PC-3 (cell line): ENCODE results near the gene DYNLT4. TPM values are rescaled to one million over a fixed set of nuclear protein-coding genes. Genes with fewer than 3 reads are reported as not detected.

ENCODE experiments used
- ATAC-seq: fragments of 200-7000 bp; cut with Tn5 transposase; 2 replicates; pipeline ENCODE4 v1.9.1; 2020; ENCODE audit warnings: mild to moderate bottlenecking, moderate library complexity
- BruUV-seq: library from RNA; stranded (reverse); fragments of 400-500 nt; replicated peaks from 2 replicates; lab custom pipeline; 2021; lab: Mats Ljungman, UMichigan
- CTCF ChIA-PET: fragments of 300-600 bp; sonication (Branson Sonifier 250); formaldehyde crosslinking; loops from one replicate; lab custom pipeline; 2022; ENCODE audit warnings: antibody characterized with exemption; lab: Charles Lee
- POLR2A ChIA-PET: fragments of 300-600 bp; sonication (Branson Sonifier 250); formaldehyde crosslinking; loops from one replicate; lab custom pipeline; 2022; ENCODE audit warnings: antibody characterized with exemption; ENCODE audit not compliant: unreplicated experiment; lab: Charles Lee
- DNase-seq: peaks from one replicate; pipeline ENCODE4 v3.0.0-alpha.2; 2015
- H2AFZ ChIP-seq: fragments of 300-600 bp; sonication (generic); 2 replicates; pipeline ENCODE4 v1.6.0; 2016; ENCODE audit warnings: antibody characterized with exemption, low read length
- H3F3A ChIP-seq: fragments of 300-600 bp; sonication (generic); one replicate; pipeline ENCODE4 v1.6.0; 2017; ENCODE audit warnings: antibody characterized with exemption, low read length, control low read depth, mild to moderate bottlenecking; ENCODE audit not compliant: unreplicated experiment
- H3K27ac ChIP-seq: fragments of 300-600 bp; sonication (generic); 2 replicates; pipeline ENCODE4 v1.5.1; 2016; ENCODE audit warnings: mild to moderate bottlenecking, low read length
- H3K27me3 ChIP-seq: fragments of 300-600 bp; sonication (generic); 2 replicates; pipeline ENCODE4 v1.6.1; 2016; ENCODE audit warnings: low read length, mixed read lengths
- H3K36me3 ChIP-seq: fragments of 300-600 bp; sonication (generic); 2 replicates; pipeline ENCODE4 v1.6.1; 2016; ENCODE audit warnings: low read depth, mixed run types, low read length, mixed read lengths
- H3K4me1 ChIP-seq: fragments of 300-600 bp; sonication (generic); 2 replicates; pipeline ENCODE4 v1.5.1; 2016; ENCODE audit warnings: low read length; ENCODE audit not compliant: insufficient read depth
- H3K4me2 ChIP-seq: fragments of 300-600 bp; sonication (generic); 2 replicates; pipeline ENCODE4 v1.6.0; 2016; ENCODE audit warnings: low read length
- H3K4me3 ChIP-seq: fragments of 300-600 bp; sonication (generic); 2 replicates; pipeline ENCODE4 v1.5.1; 2016; ENCODE audit warnings: mild to moderate bottlenecking, low read length, mixed read lengths
- H3K79me2 ChIP-seq: fragments of 300-600 bp; sonication (generic); 2 replicates; pipeline ENCODE4 v1.6.1; 2017; ENCODE audit warnings: low read length, mixed read lengths
- H3K9ac ChIP-seq: fragments of 300-600 bp; sonication (generic); 2 replicates; pipeline ENCODE4 v1.6.0; 2016; ENCODE audit warnings: mild to moderate bottlenecking, low read length
- H3K9me2 ChIP-seq: fragments of 300-600 bp; sonication (generic); replicated peaks from 2 replicates; pipeline ENCODE4 v1.6.1; 2016; ENCODE audit warnings: mixed run types, low read length, mixed read lengths
- H3K9me3 ChIP-seq: fragments of 300-600 bp; sonication (generic); 2 replicates; pipeline ENCODE4 v1.6.1; 2016; ENCODE audit warnings: low read length, mixed read lengths
- H4K20me1 ChIP-seq: fragments of 300-600 bp; sonication (generic); 2 replicates; pipeline ENCODE4 v1.6.1; 2016; ENCODE audit warnings: low read length, mixed read lengths
- CTCF ChIP-seq: fragments of 300-600 bp; sonication (generic); conservative IDR thresholded peaks from 2 replicates; pipeline ENCODE4 v1.5.1; 2017; ENCODE audit warnings: antibody characterized with exemption, low read depth, mild to moderate bottlenecking, low read length
- EZH2 ChIP-seq: fragments of 300-600 bp; sonication (generic); IDR thresholded peaks from one replicate; pipeline ENCODE4 v1.6.1; 2017; ENCODE audit warnings: antibody characterized with exemption, mild to moderate bottlenecking, low read length; ENCODE audit not compliant: unreplicated experiment
- EZH2phosphoT487 ChIP-seq: fragments of 300-600 bp; sonication (generic); IDR thresholded peaks from 2 replicates; pipeline ENCODE4 v1.6.1; 2018; ENCODE audit warnings: mild to moderate bottlenecking, antibody characterized with exemption, low read length, borderline replicate concordance
- intact Hi-C: fragments of 100-400 bp; cut with micrococcal nuclease; formaldehyde crosslinking; loops from 2 replicates; pipeline ENCODE4 v1.9.0; 2023
- total RNA-seq: library from RNA; depleted of rRNA; stranded (reverse); fragments of >200 nt; gene quantifications from 2 replicates; pipeline ENCODE4 v1.2.3, GENCODE V29; 2014

DYNLT4 gene
- total RNA-seq, 1 experiment from 2014 or later, result 3.4 TPM

GRCh38 chr1:44806025-44806703, 987 bp downstream of the DYNLT4 start:
- peaks cover 13% of the 10 kb centered on the region for H3K79me2 ChIP-seq

GRCh38 chr1:44805311-44806024, 1.7 kb downstream of the DYNLT4 start:
- ATAC-seq (no peak), DNase-seq (no peak)
- TF ChIP-seq EZH2phosphoT487, result no peak
- no peak for TF ChIP-seq EZH2
- TF ChIP-seq CTCF, result peak; percentile 22; the same call in 1 of the 2 replicates
- Histone ChIP-seq H3K27ac (no peak overlapping the region), H3K79me2 (peaks cover 20% of the 10 kb centered on the region), H2AFZ (no peak overlapping the region), H3K4me2 (no peak overlapping the region), H3K27me3 (no peaks in the 10 kb centered on the region), H4K20me1 (peaks cover 12% of the 10 kb centered on the region), H3K4me1 (peaks cover 50% of the 10 kb centered on the region), H3K4me3 (no peak overlapping the region), H3K9me2 (no peaks in the 10 kb centered on the region), H3K9ac (no peak overlapping the region), H3K36me3 (peaks cover 7% of the 10 kb centered on the region; the same call in 1 of the 2 replicates), H3K9me3 (no peaks in the 10 kb centered on the region), H3F3A (peaks cover 5% of the 10 kb centered on the region)
- intact Hi-C loops, result no loop called here
- CTCF ChIA-PET, result no interaction called here
- POLR2A ChIA-PET, result interaction anchor here (0.6 kb wide), 1 partner anchor 165 kb away, joined by 3 read pairs; no protein-coding TSS in a partner anchor
- no TSS peak for BruUV-seq

More at GRCh38 chr1:44806025-44806703, 987 bp downstream of the DYNLT4 start:
- ATAC-seq (no peak), DNase-seq (no peak)
- CTCF ChIA-PET, result interaction anchor here (0.6 kb wide), 1 partner anchor 13 kb away, joined by 3 read pairs; no protein-coding TSS in a partner anchor
- POLR2A ChIA-PET, result no interaction called here
- Histone ChIP-seq H4K20me1 (peaks cover 6% of the 10 kb centered on the region; the same call in 1 of the 2 replicates), H3K9me2 (no peaks in the 10 kb centered on the region), H2AFZ (no peak overlapping the region), H3F3A (peaks cover 5% of the 10 kb centered on the region), H3K36me3 (peaks cover 7% of the 10 kb centered on the region; the same call in 1 of the 2 replicates), H3K4me1 (peaks cover 47% of the 10 kb centered on the region), H3K9me3 (no peaks in the 10 kb centered on the region), H3K4me2 (peak overlapping the region; percentile 40), H3K27ac (peak overlapping the region; percentile 98), H3K27me3 (no peaks in the 10 kb centered on the region), H3K4me3 (no peak overlapping the region), H3K9ac (peak overlapping the region; percentile 87)
- no TSS peak for BruUV-seq
- intact Hi-C loops, result no loop called here
- TF ChIP-seq EZH2phosphoT487 (no peak), EZH2 (no peak), CTCF (no peak; the same call in 1 of the 2 replicates)
